OCI-LY1 (cell line): ENCODE results near the gene PARD3B.

Experiments
- H2AFZ ChIP-seq: fragments of 200-600 bp; sonication (generic), shearing (Covaris generic); 2 replicates; pipeline ENCODE4 v1.6.0; 2014; ENCODE audit warnings: antibody characterized with exemption, mild to moderate bottlenecking, low read length
- H3F3A ChIP-seq: fragments of 200-600 bp; sonication (generic), shearing (Covaris generic); 2 replicates; pipeline ENCODE4 v1.6.0; 2014; ENCODE audit warnings: mild to moderate bottlenecking, antibody characterized with exemption, low read length, moderate library complexity; ENCODE audit not compliant: insufficient read depth
- H3K27ac ChIP-seq: fragments of 200-600 bp; sonication (generic); 2 replicates; pipeline ENCODE4 v1.5.1; 2014; ENCODE audit warnings: low read length, mixed run types, mild to moderate bottlenecking, low read depth; ENCODE audit not compliant: poor library complexity, severe bottlenecking
- H3K27me3 ChIP-seq: fragments of 200-600 bp; sonication (generic); 2 replicates; pipeline ENCODE4 v1.6.0; 2014; ENCODE audit warnings: antibody characterized with exemption, mild to moderate bottlenecking, low read length, moderate library complexity; ENCODE audit not compliant: insufficient read depth
- H3K36me3 ChIP-seq: fragments of 200-600 bp; sonication (generic); 2 replicates; pipeline ENCODE4 v1.6.1; 2014; ENCODE audit warnings: mild to moderate bottlenecking, antibody characterized with exemption, low read length, moderate library complexity, mixed read lengths; ENCODE audit not compliant: insufficient read depth
- H3K4me1 ChIP-seq: fragments of 200-600 bp; sonication (generic); 2 replicates; pipeline ENCODE4 v1.5.1; 2014; ENCODE audit warnings: mild to moderate bottlenecking, low read length, moderate library complexity; ENCODE audit not compliant: insufficient read depth, severe bottlenecking
- H3K4me2 ChIP-seq: fragments of 200-600 bp; sonication (generic), shearing (Covaris generic); 2 replicates; pipeline ENCODE4 v1.6.1; 2014; ENCODE audit warnings: low read length
- H3K4me3 ChIP-seq: fragments of 200-600 bp; sonication (generic); 2 replicates; pipeline ENCODE4 v1.5.1; 2014; ENCODE audit warnings: low read length, low read depth, mild to moderate bottlenecking, mixed read lengths; ENCODE audit not compliant: poor library complexity, severe bottlenecking
- H3K79me2 ChIP-seq: fragments of 200-600 bp; shearing (Covaris generic); 2 replicates; pipeline ENCODE4 v1.6.1; 2016; ENCODE audit warnings: mixed run types, low read length, mixed read lengths; ENCODE audit not compliant: insufficient read depth
- H3K9ac ChIP-seq: fragments of 200-600 bp; sonication (generic), shearing (Covaris generic); 2 replicates; pipeline ENCODE4 v1.6.1; 2014; ENCODE audit warnings: mild to moderate bottlenecking, low read length, mixed read lengths
- H3K9me2 ChIP-seq: fragments of 200-600 bp; sonication (generic), shearing (Covaris generic); 2 replicates; pipeline ENCODE4 v1.6.1; 2014; ENCODE audit warnings: low read depth, mild to moderate bottlenecking, low read length, mixed read lengths
- H3K9me3 ChIP-seq: fragments of 200-600 bp; shearing (Covaris generic); 2 replicates; pipeline ENCODE4 v1.6.1; 2014; ENCODE audit warnings: low read length, mixed read lengths
- H4K20me1 ChIP-seq: fragments of 200-600 bp; sonication (generic), shearing (Covaris generic); 2 replicates; pipeline ENCODE4 v1.6.0; 2016; ENCODE audit warnings: mild to moderate bottlenecking, low read length; ENCODE audit not compliant: insufficient read depth
- EZH2 ChIP-seq: fragments of 200-600 bp; sonication (generic), shearing (Covaris generic); IDR thresholded peaks from 2 replicates; pipeline ENCODE4 v1.8.0; 2017; ENCODE audit warnings: borderline replicate concordance, mixed run types, mild to moderate bottlenecking, antibody characterized with exemption, low read length, moderate library complexity, mixed read lengths
- TF ChIP-seq, protein P1 (sequence below): fragments of 200-600 bp; sonication (generic), shearing (Covaris generic); IDR thresholded peaks from 2 replicates; pipeline ENCODE4 v1.5.1; 2017; ENCODE audit warnings: mild to moderate bottlenecking, antibody characterized with exemption, low read length, moderate library complexity, mixed read lengths

Gene PARD3B

DNA sequence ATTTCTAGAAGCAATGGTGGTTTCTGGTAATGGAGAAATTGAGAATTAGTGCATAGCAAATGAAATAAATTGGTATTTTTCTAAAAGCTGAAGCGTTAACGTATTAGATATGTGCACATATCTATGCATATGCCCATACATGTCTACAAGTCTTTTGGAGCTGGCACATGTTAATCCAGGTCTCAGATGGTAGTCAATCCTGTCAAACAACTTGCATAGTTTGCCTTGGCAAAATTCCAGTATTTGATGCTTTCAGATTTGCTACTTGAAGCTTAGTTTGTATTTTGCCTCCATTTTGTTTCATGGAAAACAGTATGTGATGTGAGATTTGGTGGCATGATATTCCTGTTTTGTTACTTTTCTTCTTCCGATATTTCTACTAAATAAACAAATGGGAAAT lies 304.6 kb downstream of the PARD3B start:
- Histone ChIP-seq H3K9me3 (no peaks in the 10 kb centered on the region), H3K79me2 (no peaks in the 10 kb centered on the region), H3K9me2 (no peaks in the 10 kb centered on the region), H3K4me2 (no peak overlapping the region), H3K4me1 (no peaks in the 10 kb centered on the region), H3K27ac (no peak overlapping the region), H3K36me3 (no peaks in the 10 kb centered on the region), H3F3A (no peaks in the 10 kb centered on the region), H2AFZ (no peak overlapping the region), H3K9ac (no peak overlapping the region), H3K27me3 (no peaks in the 10 kb centered on the region), H3K4me3 (no peak overlapping the region), H4K20me1 (no peaks in the 10 kb centered on the region)
- no peak for TF ChIP-seq EZH2
- TF ChIP-seq, protein P1, sequence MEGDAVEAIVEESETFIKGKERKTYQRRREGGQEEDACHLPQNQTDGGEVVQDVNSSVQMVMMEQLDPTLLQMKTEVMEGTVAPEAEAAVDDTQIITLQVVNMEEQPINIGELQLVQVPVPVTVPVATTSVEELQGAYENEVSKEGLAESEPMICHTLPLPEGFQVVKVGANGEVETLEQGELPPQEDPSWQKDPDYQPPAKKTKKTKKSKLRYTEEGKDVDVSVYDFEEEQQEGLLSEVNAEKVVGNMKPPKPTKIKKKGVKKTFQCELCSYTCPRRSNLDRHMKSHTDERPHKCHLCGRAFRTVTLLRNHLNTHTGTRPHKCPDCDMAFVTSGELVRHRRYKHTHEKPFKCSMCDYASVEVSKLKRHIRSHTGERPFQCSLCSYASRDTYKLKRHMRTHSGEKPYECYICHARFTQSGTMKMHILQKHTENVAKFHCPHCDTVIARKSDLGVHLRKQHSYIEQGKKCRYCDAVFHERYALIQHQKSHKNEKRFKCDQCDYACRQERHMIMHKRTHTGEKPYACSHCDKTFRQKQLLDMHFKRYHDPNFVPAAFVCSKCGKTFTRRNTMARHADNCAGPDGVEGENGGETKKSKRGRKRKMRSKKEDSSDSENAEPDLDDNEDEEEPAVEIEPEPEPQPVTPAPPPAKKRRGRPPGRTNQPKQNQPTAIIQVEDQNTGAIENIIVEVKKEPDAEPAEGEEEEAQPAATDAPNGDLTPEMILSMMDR = no peak

DNA sequence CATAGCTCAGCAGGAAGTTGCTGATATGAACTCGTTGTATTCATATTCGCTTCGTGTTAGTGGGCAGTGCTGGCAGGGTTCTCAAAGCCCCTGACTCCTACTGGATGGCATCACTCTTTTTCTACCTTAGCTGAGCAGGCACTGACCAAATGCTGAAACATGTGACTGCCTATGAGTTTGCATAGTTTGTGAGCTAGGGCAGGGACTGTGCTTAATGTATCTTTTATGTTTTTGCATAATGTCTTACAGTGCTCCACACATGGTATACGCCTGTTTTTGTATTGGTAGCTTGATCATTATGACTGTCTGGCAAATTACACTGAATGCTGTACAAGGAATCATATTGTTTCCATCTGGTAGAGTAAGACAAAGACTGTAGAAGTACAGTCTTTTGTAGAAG lies 305.3 kb downstream of the PARD3B start:
- Histone ChIP-seq H3K4me2 (no peak overlapping the region), H3K9ac (no peak overlapping the region), H4K20me1 (no peaks in the 10 kb centered on the region), H3K27ac (no peak overlapping the region), H3K4me1 (no peaks in the 10 kb centered on the region), H3F3A (no peaks in the 10 kb centered on the region), H3K79me2 (no peaks in the 10 kb centered on the region), H3K27me3 (no peaks in the 10 kb centered on the region), H3K4me3 (no peak overlapping the region), H3K36me3 (no peaks in the 10 kb centered on the region), H3K9me2 (no peaks in the 10 kb centered on the region), H2AFZ (no peak overlapping the region), H3K9me3 (no peaks in the 10 kb centered on the region)
- no peak for TF ChIP-seq EZH2
- TF ChIP-seq, protein P1 = no peak

DNA sequence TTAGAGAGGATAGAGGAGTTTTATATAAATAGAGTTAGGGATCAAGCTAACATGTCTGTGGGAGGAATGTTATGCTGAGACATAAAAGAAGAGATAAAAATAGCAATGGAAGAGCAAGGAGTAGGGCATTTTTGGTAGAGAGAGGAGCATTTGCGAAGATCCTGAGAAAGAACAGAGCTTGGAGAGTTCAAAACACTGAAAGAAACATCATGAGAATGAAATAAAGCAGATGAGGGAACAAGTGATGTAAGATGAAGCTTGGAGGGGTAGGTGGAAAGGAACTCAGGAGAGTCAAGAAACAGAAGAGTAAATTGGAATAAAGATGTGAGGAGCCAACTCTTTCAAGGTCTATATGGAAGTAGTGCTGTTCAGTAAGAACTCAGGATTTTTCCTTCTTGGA lies 308.6 kb downstream of the PARD3B start:
- no peaks in the 10 kb centered on the region for H3K4me1 ChIP-seq
- no peak overlapping the region for H2AFZ ChIP-seq
- no peaks in the 10 kb centered on the region for H3K36me3 ChIP-seq
- no peaks in the 10 kb centered on the region for H3F3A ChIP-seq
- H3K9ac ChIP-seq = no peak overlapping the region
- H3K79me2 ChIP-seq = no peaks in the 10 kb centered on the region
- no peak overlapping the region for H3K27ac ChIP-seq
- no peak overlapping the region for H3K4me3 ChIP-seq
- TF ChIP-seq EZH2 = no peak
- no peaks in the 10 kb centered on the region for H4K20me1 ChIP-seq
- no peaks in the 10 kb centered on the region for H3K27me3 ChIP-seq
- no peaks in the 10 kb centered on the region for H3K9me3 ChIP-seq
- no peaks in the 10 kb centered on the region for H3K9me2 ChIP-seq
- H3K4me2 ChIP-seq = no peak overlapping the region

DNA sequence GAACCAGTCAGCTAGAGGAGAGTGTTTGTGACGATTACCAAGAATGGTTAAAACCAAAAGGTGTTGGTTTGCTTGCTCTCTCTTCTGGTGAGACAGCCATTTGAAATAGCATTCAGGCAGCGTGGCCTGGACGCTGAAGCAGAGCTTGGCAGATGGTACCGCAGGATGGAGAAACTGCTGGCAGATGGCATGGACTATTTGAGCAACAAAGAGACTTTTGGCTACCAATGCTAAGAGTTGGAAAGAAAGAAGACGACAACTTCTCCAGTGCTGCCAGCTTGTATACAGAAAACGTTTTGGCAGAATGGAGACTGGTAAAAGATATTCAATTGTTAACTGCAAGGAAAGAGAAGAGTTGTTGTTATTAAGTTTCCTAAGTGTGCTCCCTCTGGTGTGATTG lies 315.0 kb downstream of the PARD3B start:
- Histone ChIP-seq H4K20me1 (no peaks in the 10 kb centered on the region), H3K9me3 (no peaks in the 10 kb centered on the region), H3K4me3 (no peak overlapping the region), H3K36me3 (no peaks in the 10 kb centered on the region), H3K9me2 (no peaks in the 10 kb centered on the region), H3F3A (no peaks in the 10 kb centered on the region), H3K4me1 (no peaks in the 10 kb centered on the region), H3K79me2 (no peaks in the 10 kb centered on the region), H2AFZ (no peak overlapping the region), H3K27me3 (no peaks in the 10 kb centered on the region), H3K9ac (no peak overlapping the region), H3K4me2 (no peak overlapping the region), H3K27ac (no peak overlapping the region)
- no peak for TF ChIP-seq EZH2
- TF ChIP-seq, protein P1 = no peak
